ENCODE measurements around the gene ZFHX3.

ZFHX3 gene

DNA sequence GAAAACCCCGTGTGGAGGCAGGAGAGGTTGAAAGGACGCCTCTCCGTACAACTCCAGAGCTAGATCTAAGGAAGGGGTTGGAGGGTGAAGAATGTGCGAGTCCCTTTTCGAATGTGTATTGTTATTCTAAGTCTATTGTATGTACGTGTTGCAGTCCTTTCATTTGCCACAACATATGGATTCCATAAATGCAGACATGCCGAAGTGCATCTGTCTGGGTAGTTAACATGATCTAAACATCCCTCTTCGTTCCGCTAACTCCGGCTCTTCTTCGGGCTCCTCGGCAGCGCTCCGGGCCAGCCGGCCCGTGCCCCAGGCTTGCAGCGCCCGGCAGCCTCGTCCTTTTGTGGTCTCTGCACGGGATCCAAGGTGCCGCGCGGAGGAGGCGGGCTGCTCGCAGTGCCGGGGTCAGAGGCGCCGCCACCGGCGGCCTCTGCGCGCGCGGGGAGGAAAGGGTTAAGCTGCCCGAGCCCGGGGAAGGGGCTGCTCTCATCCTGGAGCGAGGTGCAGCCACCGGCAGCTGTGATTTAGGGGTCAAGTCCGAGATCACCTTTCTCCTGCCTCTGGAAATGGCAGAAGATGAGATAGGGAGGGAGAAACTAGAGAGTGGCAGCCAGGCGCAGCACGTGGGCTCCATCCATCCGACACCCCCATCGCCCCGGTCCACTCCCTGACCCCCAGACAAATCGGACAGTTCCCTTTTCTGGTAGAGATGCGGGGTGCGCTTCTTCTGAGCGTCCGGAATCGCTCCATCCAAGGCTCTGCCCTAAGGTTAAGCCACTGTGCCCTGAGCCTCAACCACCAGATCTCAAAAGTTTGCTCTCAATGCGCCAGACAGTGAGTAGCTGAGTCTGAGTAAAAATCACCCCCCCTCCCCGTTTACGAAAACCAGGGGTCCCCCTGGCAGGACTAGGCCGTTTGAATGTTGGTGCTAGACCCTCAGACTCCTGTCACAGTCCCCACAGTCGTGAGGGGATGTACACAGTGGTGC lies 15.1 kb upstream of the ZFHX3 start:
- no peak overlapping the region for H3K27ac ChIP-seq (ENCODE audit: low read depth, low read length)
- H3K9ac ChIP-seq (ENCODE audit: low read depth in 1 of 2, low read length in 2 of 2): no peak overlapping the region
- H3K36me3 ChIP-seq (ENCODE audit: control insufficient read depth in 1 of 2, insufficient read depth in 2 of 2, low read length in 2 of 2): no peaks in the 10 kb centered on the region
- H3K27me3 ChIP-seq (ENCODE audit: control insufficient read depth in 1 of 2, insufficient read depth in 2 of 2, low read length in 2 of 2): peaks cover 51 to 63% of the 10 kb centered on the region in 2 donors
- H3K4me1 ChIP-seq (ENCODE audit: control insufficient read depth in 1 of 2, insufficient read depth in 2 of 2, low read length in 2 of 2): peaks cover 24 to 48% of the 10 kb centered on the region in 2 donors
- H3K9me3 ChIP-seq (ENCODE audit: control insufficient read depth in 1 of 2, low read length in 2 of 2): no peaks in the 10 kb centered on the region
- H3K4me3 ChIP-seq (ENCODE audit: low read depth in 1 of 2, low read length in 2 of 2): peak overlapping the region in 1 of 2 donors; percentile 8

- peaks cover 51 to 63% of the 10 kb centered on the region in 2 donors for H3K27me3 ChIP-seq (ENCODE audit: control insufficient read depth in 1 of 2, insufficient read depth in 2 of 2, low read length in 2 of 2)
- H3K4me3 ChIP-seq (ENCODE audit: low read depth in 1 of 2, low read length in 2 of 2): no peak overlapping the region
- H3K9me3 ChIP-seq (ENCODE audit: control insufficient read depth in 1 of 2, low read length in 2 of 2): no peaks in the 10 kb centered on the region
- no peak overlapping the region for H3K27ac ChIP-seq (ENCODE audit: low read depth, low read length)
- H3K36me3 ChIP-seq (ENCODE audit: control insufficient read depth in 1 of 2, insufficient read depth in 2 of 2, low read length in 2 of 2): no peaks in the 10 kb centered on the region
- H3K9ac ChIP-seq (ENCODE audit: low read depth in 1 of 2, low read length in 2 of 2): no peak overlapping the region
- peaks cover 24 to 40% of the 10 kb centered on the region in 2 donors for H3K4me1 ChIP-seq (ENCODE audit: control insufficient read depth in 1 of 2, insufficient read depth in 2 of 2, low read length in 2 of 2)
Measured at GRCh38 chr16:73062001-73062616, 14.2 kb upstream of the ZFHX3 start.

GRCh38 chr16:73060892-73061490 lies 13.1 kb upstream of the ZFHX3 start:
- H3K4me3 ChIP-seq (ENCODE audit: low read depth in 1 of 2, low read length in 2 of 2): no peak overlapping the region
- no peak overlapping the region for H3K27ac ChIP-seq (ENCODE audit: low read depth, low read length)
- no peaks in the 10 kb centered on the region for H3K9me3 ChIP-seq (ENCODE audit: control insufficient read depth in 1 of 2, low read length in 2 of 2)
- H3K4me1 ChIP-seq (ENCODE audit: control insufficient read depth in 1 of 2, insufficient read depth in 2 of 2, low read length in 2 of 2): peaks cover 24 to 37% of the 10 kb centered on the region in 2 donors
- H3K9ac ChIP-seq (ENCODE audit: low read depth in 1 of 2, low read length in 2 of 2): no peak overlapping the region
- H3K27me3 ChIP-seq (ENCODE audit: control insufficient read depth in 1 of 2, insufficient read depth in 2 of 2, low read length in 2 of 2): peaks cover 42 to 54% of the 10 kb centered on the region in 2 donors
- H3K36me3 ChIP-seq (ENCODE audit: control insufficient read depth in 1 of 2, insufficient read depth in 2 of 2, low read length in 2 of 2): no peaks in the 10 kb centered on the region

- H3K27ac ChIP-seq (ENCODE audit: low read depth, low read length): no peak overlapping the region
- peaks cover 26 to 36% of the 10 kb centered on the region in 2 donors for H3K4me1 ChIP-seq (ENCODE audit: control insufficient read depth in 1 of 2, insufficient read depth in 2 of 2, low read length in 2 of 2)
- peak overlapping the region in 1 of 2 donors; percentile 12 for H3K9ac ChIP-seq (ENCODE audit: low read depth in 1 of 2, low read length in 2 of 2)
- no peaks in the 10 kb centered on the region for H3K9me3 ChIP-seq (ENCODE audit: control insufficient read depth in 1 of 2, low read length in 2 of 2)
- peaks cover 32 to 44% of the 10 kb centered on the region in 2 donors for H3K27me3 ChIP-seq (ENCODE audit: control insufficient read depth in 1 of 2, insufficient read depth in 2 of 2, low read length in 2 of 2)
- H3K36me3 ChIP-seq (ENCODE audit: control insufficient read depth in 1 of 2, insufficient read depth in 2 of 2, low read length in 2 of 2): no peaks in the 10 kb centered on the region
- H3K4me3 ChIP-seq (ENCODE audit: low read depth in 1 of 2, low read length in 2 of 2): peak overlapping the region; percentile 17 to 72
Measured at GRCh38 chr16:73059779-73060615, 12.1 kb upstream of the ZFHX3 start.

DNA sequence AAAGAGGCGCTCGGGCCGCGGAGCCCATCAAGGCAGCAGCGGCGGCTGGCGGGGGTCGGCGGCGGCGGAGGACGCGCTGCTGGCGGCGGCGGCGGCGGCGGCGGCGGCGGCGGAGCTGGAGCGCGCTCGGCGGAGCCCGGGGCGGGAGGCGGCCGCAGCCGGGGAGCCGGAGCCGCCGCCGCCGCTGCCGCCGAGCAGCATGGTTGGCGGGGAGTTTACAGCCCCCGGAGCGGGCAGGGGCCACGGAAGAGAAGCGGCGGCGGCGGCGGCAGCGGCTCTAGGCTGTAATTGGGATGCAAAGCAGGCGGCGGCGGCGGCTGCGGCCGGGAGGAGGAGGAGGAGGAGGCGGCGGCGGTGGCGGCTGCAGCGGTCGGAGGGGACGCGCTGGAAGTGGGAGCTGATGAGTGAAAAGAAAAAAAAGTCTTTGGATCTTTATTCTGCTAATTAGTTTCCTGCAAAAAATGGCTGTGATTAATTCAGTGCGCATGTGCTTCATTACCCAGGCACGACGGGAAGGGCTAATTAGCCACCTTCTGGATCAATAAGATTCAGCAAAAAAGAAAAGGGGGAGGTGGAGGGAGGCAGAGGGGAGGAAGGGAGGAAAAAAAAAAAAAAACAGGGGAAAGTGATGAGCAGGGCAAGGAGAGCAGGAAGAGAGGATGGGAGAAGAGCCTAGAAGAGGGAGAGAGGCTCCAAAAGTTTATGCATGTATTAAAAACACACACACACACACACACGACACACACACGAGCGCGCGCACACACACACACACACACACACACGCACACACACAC lies 10.9 kb upstream of the ZFHX3 start:
- peaks cover 28 to 29% of the 10 kb centered on the region in 2 donors for H3K4me1 ChIP-seq (ENCODE audit: control insufficient read depth in 1 of 2, insufficient read depth in 2 of 2, low read length in 2 of 2)
- peaks cover 21 to 32% of the 10 kb centered on the region in 2 donors for H3K27me3 ChIP-seq (ENCODE audit: control insufficient read depth in 1 of 2, insufficient read depth in 2 of 2, low read length in 2 of 2)
- peak overlapping the region; percentile 67 to 72 for H3K4me3 ChIP-seq (ENCODE audit: low read depth in 1 of 2, low read length in 2 of 2)
- H3K9ac ChIP-seq (ENCODE audit: low read depth in 1 of 2, low read length in 2 of 2): peak overlapping the region in 1 of 2 donors; percentile 15
- no peaks in the 10 kb centered on the region for H3K36me3 ChIP-seq (ENCODE audit: control insufficient read depth in 1 of 2, insufficient read depth in 2 of 2, low read length in 2 of 2)
- peak overlapping the region; percentile 62 for H3K27ac ChIP-seq (ENCODE audit: low read depth, low read length)
- no peaks in the 10 kb centered on the region for H3K9me3 ChIP-seq (ENCODE audit: control insufficient read depth in 1 of 2, low read length in 2 of 2)

GRCh38 chr16:73058221-73058615 lies 10.3 kb upstream of the ZFHX3 start:
- peaks cover 34% of the 10 kb centered on the region in 2 donors for H3K4me1 ChIP-seq (ENCODE audit: control insufficient read depth in 1 of 2, insufficient read depth in 2 of 2, low read length in 2 of 2)
- H3K27ac ChIP-seq (ENCODE audit: low read depth, low read length): peak overlapping the region; percentile 62
- no peak overlapping the region for H3K4me3 ChIP-seq (ENCODE audit: low read depth in 1 of 2, low read length in 2 of 2)
- H3K27me3 ChIP-seq (ENCODE audit: control insufficient read depth in 1 of 2, insufficient read depth in 2 of 2, low read length in 2 of 2): peaks cover 15 to 26% of the 10 kb centered on the region in 2 donors
- no peaks in the 10 kb centered on the region for H3K9me3 ChIP-seq (ENCODE audit: control insufficient read depth in 1 of 2, low read length in 2 of 2)
- no peak overlapping the region for H3K9ac ChIP-seq (ENCODE audit: low read depth in 1 of 2, low read length in 2 of 2)
- no peaks in the 10 kb centered on the region for H3K36me3 ChIP-seq (ENCODE audit: control insufficient read depth in 1 of 2, insufficient read depth in 2 of 2, low read length in 2 of 2)

DNA sequence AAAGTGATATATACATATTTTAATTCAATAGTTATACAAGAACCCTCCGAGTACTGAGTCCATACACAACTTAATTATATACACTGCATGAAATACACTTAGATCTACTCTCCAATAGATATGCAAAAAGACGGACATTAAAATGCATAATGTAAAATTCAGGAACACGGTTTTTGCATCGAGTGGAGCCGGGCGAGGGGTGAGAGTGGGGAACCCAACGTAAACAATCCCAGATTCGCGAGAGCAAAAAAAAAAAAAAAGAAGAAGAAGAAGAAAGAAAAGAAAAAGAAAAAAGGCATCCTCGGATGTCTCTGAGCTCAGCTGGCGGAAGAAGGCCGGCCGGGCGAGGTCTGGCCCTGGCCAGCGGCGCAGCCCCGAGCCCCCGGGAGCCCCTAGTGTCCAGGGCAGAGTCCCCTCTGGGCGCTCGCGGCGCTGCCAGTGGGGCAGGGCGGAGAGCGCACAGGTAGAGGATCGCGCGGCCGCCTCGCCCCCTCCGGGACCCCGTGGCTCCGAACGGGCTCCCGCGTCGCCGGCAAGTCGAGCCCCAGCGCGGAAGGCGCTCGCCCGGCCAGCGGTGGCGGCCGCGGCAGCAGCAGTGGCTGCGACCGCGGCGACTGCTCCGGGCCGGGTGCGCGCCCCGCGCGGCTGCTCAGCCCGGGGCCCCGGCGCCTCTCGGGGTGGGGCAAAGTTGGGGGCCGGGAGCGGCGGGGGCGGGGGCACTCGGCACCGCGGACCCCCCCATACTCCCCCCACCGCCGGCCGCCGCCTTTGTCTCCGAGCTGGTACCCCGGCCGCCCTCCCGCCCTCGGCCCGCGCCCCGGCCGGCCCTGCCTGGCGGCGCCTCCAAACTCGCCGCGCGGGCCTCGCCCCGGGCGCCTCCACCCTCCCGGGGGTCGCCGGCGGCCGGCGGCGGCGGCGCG lies 9.6 kb upstream of the ZFHX3 start:
- Histone ChIP-seq H3K27me3 (ENCODE audit: control insufficient read depth in 1 of 2, insufficient read depth in 2 of 2, low read length in 2 of 2) (peaks cover 9 to 19% of the 10 kb centered on the region in 2 donors), H3K4me3 (ENCODE audit: low read depth in 1 of 2, low read length in 2 of 2) (peak overlapping the region; percentile 38 to 64)

DNA sequence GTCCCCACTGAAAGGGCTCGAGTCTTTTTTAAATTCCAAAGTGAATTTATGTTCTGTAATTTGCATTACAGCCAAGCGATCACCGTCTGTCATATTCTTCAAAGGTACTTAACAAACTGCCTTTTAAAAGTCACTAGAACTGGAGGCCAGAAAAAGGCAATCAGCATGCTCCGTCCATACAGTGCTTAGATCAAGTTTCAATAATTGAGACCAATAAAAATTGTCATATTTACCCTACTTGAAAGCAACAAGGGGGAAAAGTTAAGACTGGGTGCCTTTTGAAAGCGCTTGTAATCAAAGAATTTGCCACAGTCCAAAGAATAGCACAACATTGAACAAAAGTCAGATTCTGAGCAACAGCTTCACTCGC lies 9.0 kb upstream of the ZFHX3 start:
- no peaks in the 10 kb centered on the region for H3K36me3 ChIP-seq (ENCODE audit: control insufficient read depth in 1 of 2, insufficient read depth in 2 of 2, low read length in 2 of 2)
- peak overlapping the region; percentile 79 for H3K27ac ChIP-seq (ENCODE audit: low read depth, low read length)
- peaks cover 3 to 13% of the 10 kb centered on the region in 2 donors for H3K27me3 ChIP-seq (ENCODE audit: control insufficient read depth in 1 of 2, insufficient read depth in 2 of 2, low read length in 2 of 2)
- H3K4me1 ChIP-seq (ENCODE audit: control insufficient read depth in 1 of 2, insufficient read depth in 2 of 2, low read length in 2 of 2): peaks cover 34 to 41% of the 10 kb centered on the region in 2 donors
- no peaks in the 10 kb centered on the region for H3K9me3 ChIP-seq (ENCODE audit: control insufficient read depth in 1 of 2, low read length in 2 of 2)
- peak overlapping the region; percentile 55 to 61 for H3K9ac ChIP-seq (ENCODE audit: low read depth in 1 of 2, low read length in 2 of 2)
- H3K4me3 ChIP-seq (ENCODE audit: low read depth in 1 of 2, low read length in 2 of 2): peak overlapping the region; percentile 38 to 64

More for the DNA sequence above, 9.6 kb upstream of the ZFHX3 start:
- Histone ChIP-seq H3K27ac (ENCODE audit: low read depth, low read length) (peak overlapping the region; percentile 79), H3K9ac (ENCODE audit: low read depth in 1 of 2, low read length in 2 of 2) (peak overlapping the region; percentile 54 to 61), H3K9me3 (ENCODE audit: control insufficient read depth in 1 of 2, low read length in 2 of 2) (no peaks in the 10 kb centered on the region), H3K4me1 (ENCODE audit: control insufficient read depth in 1 of 2, insufficient read depth in 2 of 2, low read length in 2 of 2) (peaks cover 34 to 41% of the 10 kb centered on the region in 2 donors), H3K36me3 (ENCODE audit: control insufficient read depth in 1 of 2, insufficient read depth in 2 of 2, low read length in 2 of 2) (no peaks in the 10 kb centered on the region)

All from duodenal mucosa (tissue), 2 donors.